Parathyroid adenoma (tissue), 2 donors: ENCODE data around the gene IFNE.

Experiments used
- H2AFZ ChIP-seq: fragments of 300-600 bp; sonication (generic); one replicate; pipeline ENCODE4 v1.7.0; 2017; ENCODE audit warnings: antibody characterized with exemption, mild to moderate bottlenecking
- H3K27ac ChIP-seq: fragments of 300-600 bp; sonication (generic); one replicate; pipeline ENCODE4 v1.7.0; 2017
- H3K27me3 ChIP-seq: fragments of 300-600 bp; sonication (generic); one replicate; pipeline ENCODE4 v1.7.0; 2017; ENCODE audit warnings: low read length; ENCODE audit not compliant: control insufficient read depth, insufficient read depth
- H3K36me3 ChIP-seq: fragments of 300-600 bp; sonication (generic); one replicate; pipeline ENCODE4 v1.7.0; 2017; ENCODE audit warnings: low read length; ENCODE audit not compliant: control insufficient read depth, insufficient read depth
- H3K4me1 ChIP-seq: fragments of 300-600 bp; sonication (generic); one replicate; pipeline ENCODE4 v1.7.0; 2017; ENCODE audit warnings: control low read depth
- H3K4me2 ChIP-seq: fragments of 300-600 bp; sonication (generic); one replicate; pipeline ENCODE4 v1.7.0; 2017; ENCODE audit warnings: low read length
- H3K4me3 ChIP-seq: fragments of 300-600 bp; sonication (generic); one replicate; pipeline ENCODE4 v1.7.0; 2017; ENCODE audit warnings: low read depth, low read length
- H3K79me2 ChIP-seq: fragments of 300-600 bp; sonication (generic); one replicate; pipeline ENCODE4 v1.7.0; 2017; ENCODE audit warnings: control low read depth
- H3K9ac ChIP-seq: fragments of 300-600 bp; sonication (generic); one replicate; pipeline ENCODE4 v1.7.0; 2017; ENCODE audit warnings: mild to moderate bottlenecking
- H3K9me3 ChIP-seq: fragments of 300-600 bp; sonication (generic); one replicate; pipeline ENCODE4 v1.7.0; 2017; ENCODE audit warnings: low read length; ENCODE audit not compliant: control insufficient read depth
- TF ChIP-seq, protein P1 (sequence below): fragments of 300-600 bp; sonication (generic); IDR thresholded peaks from one replicate; pipeline ENCODE4 v1.7.0; 2017; ENCODE audit warnings: antibody characterized with exemption, mild to moderate bottlenecking
- donor health status: primary hyperparathyroidism.

IFNE gene

DNA sequence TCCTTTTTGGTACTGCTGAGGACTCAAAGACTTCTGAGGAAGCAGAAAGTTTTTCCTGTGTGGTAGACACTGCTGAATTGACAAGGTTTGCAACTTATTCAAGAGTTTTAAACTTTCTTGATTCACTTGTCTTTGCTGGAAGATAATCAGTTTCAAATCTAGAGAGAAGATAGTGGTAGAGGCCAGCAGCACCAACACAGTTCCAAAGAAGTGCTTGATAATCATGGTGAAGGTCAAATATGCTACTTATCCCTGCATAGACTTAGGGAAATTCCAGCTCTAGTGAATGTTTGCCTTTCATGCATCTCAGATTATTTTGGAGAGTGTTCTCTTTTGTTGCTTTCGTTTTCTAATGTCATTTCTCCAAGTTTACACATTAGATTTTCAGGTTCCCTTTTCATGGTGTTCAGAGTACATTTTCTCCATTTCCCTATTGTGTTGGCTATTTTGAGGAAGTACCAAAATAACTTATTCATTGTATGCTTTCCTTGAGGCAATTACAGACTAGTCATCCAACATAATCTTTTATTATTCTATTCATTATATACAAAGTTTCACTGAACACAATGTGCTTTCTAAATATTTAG lies 550 bp downstream of the IFNE start:
- Histone ChIP-seq H3K4me1 (no peaks in the 10 kb centered on the region), H2AFZ (no peak overlapping the region), H3K4me3 (no peak overlapping the region), H3K27ac (no peak overlapping the region), H3K9ac (no peak overlapping the region), H3K36me3 (no peaks in the 10 kb centered on the region), H3K79me2 (no peaks in the 10 kb centered on the region), H3K4me2 (no peak overlapping the region), H3K9me3 (no peaks in the 10 kb centered on the region), H3K27me3 (no peaks in the 10 kb centered on the region)
- TF ChIP-seq, protein P1, sequence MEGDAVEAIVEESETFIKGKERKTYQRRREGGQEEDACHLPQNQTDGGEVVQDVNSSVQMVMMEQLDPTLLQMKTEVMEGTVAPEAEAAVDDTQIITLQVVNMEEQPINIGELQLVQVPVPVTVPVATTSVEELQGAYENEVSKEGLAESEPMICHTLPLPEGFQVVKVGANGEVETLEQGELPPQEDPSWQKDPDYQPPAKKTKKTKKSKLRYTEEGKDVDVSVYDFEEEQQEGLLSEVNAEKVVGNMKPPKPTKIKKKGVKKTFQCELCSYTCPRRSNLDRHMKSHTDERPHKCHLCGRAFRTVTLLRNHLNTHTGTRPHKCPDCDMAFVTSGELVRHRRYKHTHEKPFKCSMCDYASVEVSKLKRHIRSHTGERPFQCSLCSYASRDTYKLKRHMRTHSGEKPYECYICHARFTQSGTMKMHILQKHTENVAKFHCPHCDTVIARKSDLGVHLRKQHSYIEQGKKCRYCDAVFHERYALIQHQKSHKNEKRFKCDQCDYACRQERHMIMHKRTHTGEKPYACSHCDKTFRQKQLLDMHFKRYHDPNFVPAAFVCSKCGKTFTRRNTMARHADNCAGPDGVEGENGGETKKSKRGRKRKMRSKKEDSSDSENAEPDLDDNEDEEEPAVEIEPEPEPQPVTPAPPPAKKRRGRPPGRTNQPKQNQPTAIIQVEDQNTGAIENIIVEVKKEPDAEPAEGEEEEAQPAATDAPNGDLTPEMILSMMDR: no peak

DNA sequence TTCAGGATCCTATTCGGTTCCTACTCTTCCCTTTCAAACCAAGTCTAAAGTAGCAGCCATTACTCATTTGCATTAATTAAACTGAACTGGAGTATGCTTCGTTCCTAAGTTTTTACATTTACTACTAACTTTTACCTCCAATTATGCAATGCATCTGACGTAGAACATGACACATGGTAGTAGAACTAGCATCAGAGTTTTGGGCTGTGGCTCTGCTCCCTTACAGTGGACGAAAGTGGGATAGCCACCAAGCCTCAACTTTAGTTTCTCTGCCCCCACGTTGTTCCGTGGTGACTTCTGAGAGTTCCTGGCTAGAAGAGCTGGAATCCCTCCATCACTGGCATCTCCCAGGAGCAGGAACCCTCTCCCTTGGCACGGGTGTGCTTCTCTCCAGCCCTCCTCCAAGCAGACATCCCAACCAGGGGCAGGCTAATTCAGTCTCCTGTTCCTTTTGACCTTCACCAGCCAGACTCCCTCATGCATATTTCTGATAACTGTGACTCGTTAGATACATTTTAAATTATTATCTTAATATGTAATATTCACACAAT lies 2.9 kb downstream of the IFNE start:
- Histone ChIP-seq H3K36me3 (no peaks in the 10 kb centered on the region), H2AFZ (no peak overlapping the region), H3K27ac (no peak overlapping the region), H3K27me3 (no peaks in the 10 kb centered on the region), H3K9me3 (no peaks in the 10 kb centered on the region), H3K4me2 (no peak overlapping the region), H3K4me1 (no peaks in the 10 kb centered on the region), H3K9ac (no peak overlapping the region), H3K79me2 (no peaks in the 10 kb centered on the region), H3K4me3 (no peak overlapping the region)
- TF ChIP-seq, protein P1: no peak

DNA sequence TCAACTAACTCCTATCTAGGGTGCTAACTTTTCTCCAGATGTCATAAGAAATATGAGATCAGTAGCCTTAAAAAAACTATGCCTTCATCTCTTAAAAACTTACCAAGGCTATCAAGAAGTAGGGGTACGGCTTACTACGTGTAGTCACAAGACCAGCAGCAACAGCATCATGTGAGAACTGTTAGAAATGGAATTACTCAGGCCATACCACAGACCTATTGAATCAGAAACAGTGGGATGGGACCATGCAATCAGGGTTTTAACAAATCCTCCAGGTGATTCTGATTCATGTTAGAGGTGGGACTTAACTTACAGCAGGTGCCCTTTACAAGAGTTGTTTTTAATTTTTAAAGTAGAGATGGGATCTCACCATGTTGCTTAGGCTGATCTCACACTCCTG lies 4.6 kb downstream of the IFNE start:
- no peak overlapping the region for H3K4me3 ChIP-seq
- TF ChIP-seq, protein P1: no peak
- no peaks in the 10 kb centered on the region for H3K36me3 ChIP-seq
- H3K9me3 ChIP-seq: no peaks in the 10 kb centered on the region
- H3K79me2 ChIP-seq: no peaks in the 10 kb centered on the region
- H3K9ac ChIP-seq: no peak overlapping the region
- no peaks in the 10 kb centered on the region for H3K4me1 ChIP-seq
- H3K27me3 ChIP-seq: no peaks in the 10 kb centered on the region
- no peak overlapping the region for H3K27ac ChIP-seq
- no peak overlapping the region for H3K4me2 ChIP-seq
- H2AFZ ChIP-seq: no peak overlapping the region

DNA sequence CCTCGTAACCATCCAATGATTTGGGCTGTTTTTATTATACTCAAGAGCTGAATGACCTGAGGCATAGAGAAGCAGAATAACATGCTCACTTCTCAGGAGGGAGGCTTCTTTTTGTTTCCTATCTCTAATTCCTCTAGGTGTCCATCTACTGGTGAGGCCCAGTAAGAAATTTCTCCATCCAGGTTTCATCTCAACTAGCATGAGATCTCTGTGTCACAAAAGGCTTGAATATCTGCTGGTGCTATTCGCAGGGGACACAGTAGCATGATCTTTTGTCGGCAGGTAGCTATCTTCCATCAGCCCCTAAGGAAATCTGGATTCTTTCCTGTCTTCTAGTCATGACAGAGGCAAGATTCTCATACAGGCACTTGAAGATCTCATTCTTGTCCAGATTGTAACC lies 8.9 kb downstream of the IFNE start:
- TF ChIP-seq, protein P1: no peak
- Histone ChIP-seq H3K27me3 (no peaks in the 10 kb centered on the region), H3K27ac (no peak overlapping the region), H3K4me2 (no peak overlapping the region), H3K4me1 (no peaks in the 10 kb centered on the region), H2AFZ (no peak overlapping the region), H3K4me3 (no peak overlapping the region), H3K9me3 (no peaks in the 10 kb centered on the region), H3K79me2 (no peaks in the 10 kb centered on the region), H3K9ac (no peak overlapping the region), H3K36me3 (no peaks in the 10 kb centered on the region)

DNA sequence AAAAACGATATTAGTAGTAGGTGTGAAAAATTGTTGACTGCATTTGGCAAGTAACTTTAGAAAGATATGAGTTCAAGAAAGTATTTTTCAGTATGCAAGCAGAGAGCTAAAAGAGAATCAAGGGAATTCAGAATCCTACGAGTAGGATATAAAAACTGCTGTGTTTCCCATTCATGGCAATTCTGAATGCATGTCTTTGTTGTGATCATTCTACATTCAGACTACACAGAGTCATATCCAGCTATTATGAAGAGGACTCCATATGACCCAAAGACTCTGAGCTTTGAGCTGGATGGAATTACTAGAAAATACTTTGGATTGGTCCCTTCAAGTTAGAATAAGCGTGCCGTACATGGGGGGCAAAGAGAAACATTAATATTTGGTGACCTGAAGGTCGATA lies 12.0 kb downstream of the IFNE start:
- no peaks in the 10 kb centered on the region for H3K9me3 ChIP-seq
- no peak overlapping the region for H3K9ac ChIP-seq
- no peak overlapping the region for H3K4me2 ChIP-seq
- no peak overlapping the region for H3K4me3 ChIP-seq
- no peaks in the 10 kb centered on the region for H3K4me1 ChIP-seq
- no peak overlapping the region for H2AFZ ChIP-seq
- no peak overlapping the region for H3K27ac ChIP-seq
- H3K79me2 ChIP-seq: no peaks in the 10 kb centered on the region
- no peaks in the 10 kb centered on the region for H3K36me3 ChIP-seq
- H3K27me3 ChIP-seq: no peaks in the 10 kb centered on the region
- TF ChIP-seq, protein P1: no peak
